Nephron (organoid): Measurements from ENCODE around the gene FOXL3.

Experiments
- H3K27ac Mint-ChIP-seq, 3 experiments: 2 replicates each; pipeline ENCODE4 v1.8.0; 2020; ENCODE audit warnings: mixed read lengths in 3 of 3, mild to moderate bottlenecking in 2 of 3, moderate library complexity in 1 of 3
- H3K27me3 Mint-ChIP-seq: 2 replicates; pipeline ENCODE4 v1.8.0; 2021; ENCODE audit warnings: low read depth, mild to moderate bottlenecking, moderate library complexity, mixed read lengths
- H3K36me3 Mint-ChIP-seq: 2 replicates; pipeline ENCODE4 v1.8.0; 2020; ENCODE audit warnings: low read depth, mixed read lengths
- H3K4me1 Mint-ChIP-seq: 2 replicates; pipeline ENCODE4 v1.8.0; 2020; ENCODE audit warnings: mixed read lengths
- H3K4me3 Mint-ChIP-seq, 3 experiments: 2 replicates each; pipeline ENCODE4 v1.8.0; 2020; ENCODE audit warnings: mild to moderate bottlenecking in 3 of 3, mixed read lengths in 3 of 3, moderate library complexity in 2 of 3
- H3K9me3 Mint-ChIP-seq: 2 replicates; pipeline ENCODE4 v1.8.0; 2020; ENCODE audit warnings: mixed read lengths
- CTCF ChIP-seq, 3 experiments: fragments of 200-600 bp; sonication (generic); IDR thresholded peaks; one replicate each; pipeline ENCODE4 v1.5.0; 2021; ENCODE audit warnings: antibody characterized with exemption in 3 of 3; ENCODE audit not compliant: unreplicated experiment in 3 of 3

Gene FOXL3

GRCh38 chr7:324011-324410 is 34.0 kb downstream of the FOXL3 start:
- Mint-ChIP-seq H3K27me3 (peaks cover 43% of the 10 kb centered on the region), H3K27ac (no peak overlapping the region), H3K9me3 (peaks cover under 1% of the 10 kb centered on the region), H3K4me1 (peaks cover 33% of the 10 kb centered on the region), H3K36me3 (no peaks in the 10 kb centered on the region), H3K4me3 (no peak overlapping the region)
- no peak for TF ChIP-seq CTCF (IDR thresholded peaks at IDR 0.05; ENCODE audit: unreplicated experiment in 3 of 3)

DNA sequence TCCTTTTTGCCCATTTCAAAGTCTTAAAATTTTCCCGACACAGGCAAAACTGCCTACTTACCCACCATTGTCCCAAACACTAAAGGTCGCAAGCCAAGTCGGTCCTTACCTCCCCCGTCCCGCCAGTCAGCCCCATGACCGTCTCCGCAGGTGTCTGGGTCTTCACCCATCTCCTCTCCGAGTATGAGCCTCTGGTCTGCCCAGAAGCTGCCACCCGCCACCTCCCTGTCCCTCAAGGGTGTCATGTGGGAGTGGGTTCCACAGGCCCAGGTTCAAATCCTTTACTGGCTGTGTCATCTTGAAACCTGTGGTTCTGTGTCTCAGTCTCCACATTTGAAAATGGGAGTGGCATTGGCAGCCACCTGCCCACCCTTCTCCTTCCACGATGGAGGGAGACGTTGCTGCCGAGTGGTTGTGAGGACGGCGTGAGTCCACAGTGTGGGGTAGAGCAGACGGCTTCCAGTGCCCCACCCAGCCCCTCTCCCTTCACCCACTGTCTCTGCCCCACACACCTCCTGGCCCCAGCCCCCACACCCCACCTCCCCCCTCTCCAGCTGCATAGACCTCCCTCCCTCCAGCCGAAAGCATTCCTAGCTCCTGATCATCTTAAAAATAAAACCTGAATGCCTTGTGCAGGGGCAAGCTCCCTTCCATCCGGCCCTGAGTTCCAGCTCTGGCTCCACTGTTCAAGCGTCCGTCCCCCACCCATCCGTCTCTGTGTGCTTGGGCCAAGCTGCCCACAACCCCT is 35.3 kb downstream of the FOXL3 start:
- Mint-ChIP-seq H3K27ac (no peak overlapping the region), H3K9me3 (no peaks in the 10 kb centered on the region), H3K36me3 (no peaks in the 10 kb centered on the region), H3K4me3 (no peak overlapping the region), H3K4me1 (peaks cover 28% of the 10 kb centered on the region), H3K27me3 (peaks cover 44% of the 10 kb centered on the region)
- TF ChIP-seq CTCF (IDR thresholded peaks at IDR 0.05; ENCODE audit: unreplicated experiment in 3 of 3) = no peak

DNA sequence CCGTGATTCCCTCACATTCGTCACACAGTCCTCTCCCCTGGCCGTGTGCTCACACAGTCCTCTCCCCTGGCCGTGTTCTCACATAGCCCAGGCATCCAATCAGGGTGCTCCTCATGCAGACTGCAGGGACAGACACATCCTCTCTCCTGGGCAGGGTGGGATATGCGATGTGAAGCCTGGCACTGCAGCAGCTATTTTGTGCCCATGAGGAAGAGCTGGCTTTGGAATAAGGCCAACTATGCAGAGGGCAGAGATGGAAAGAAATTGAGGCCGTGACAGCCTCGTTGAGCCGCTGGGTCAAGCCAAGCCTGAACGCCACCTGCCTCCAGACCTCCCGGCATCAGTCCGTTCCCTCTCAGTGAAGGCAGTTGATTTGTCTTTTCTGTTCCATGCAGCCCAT is 35.8 kb downstream of the FOXL3 start:
- Mint-ChIP-seq H3K27me3 (peaks cover 41% of the 10 kb centered on the region), H3K27ac (peak overlapping the region in 1 of 3 experiments; percentile 85), H3K9me3 (no peaks in the 10 kb centered on the region), H3K4me1 (peaks cover 32% of the 10 kb centered on the region), H3K4me3 (no peak overlapping the region), H3K36me3 (no peaks in the 10 kb centered on the region)
- TF ChIP-seq CTCF (IDR thresholded peaks at IDR 0.05; ENCODE audit: unreplicated experiment in 3 of 3) = no peak

- Mint-ChIP-seq H3K4me1 (peaks cover 30% of the 10 kb centered on the region), H3K36me3 (no peaks in the 10 kb centered on the region), H3K27ac (peak overlapping the region; percentile 79 to 92 (median 85)), H3K9me3 (no peaks in the 10 kb centered on the region), H3K27me3 (peaks cover 41% of the 10 kb centered on the region), H3K4me3 (no peak overlapping the region)
- TF ChIP-seq CTCF (IDR thresholded peaks at IDR 0.05; ENCODE audit: unreplicated experiment in 3 of 3) = no peak
Observed at GRCh38 chr7:326273-326672, 36.3 kb downstream of the FOXL3 start.

GRCh38 chr7:326809-327232 is 36.9 kb downstream of the FOXL3 start:
- peaks cover 25% of the 10 kb centered on the region for H3K4me1 Mint-ChIP-seq
- peaks cover 39% of the 10 kb centered on the region for H3K27me3 Mint-ChIP-seq
- H3K4me3 Mint-ChIP-seq = peak overlapping the region in 1 of 3 experiments; percentile 7
- no peak for TF ChIP-seq CTCF (IDR thresholded peaks at IDR 0.05; ENCODE audit: unreplicated experiment in 3 of 3)
- peak overlapping the region; percentile 79 to 92 (median 85) for H3K27ac Mint-ChIP-seq
- H3K36me3 Mint-ChIP-seq = no peaks in the 10 kb centered on the region
- H3K9me3 Mint-ChIP-seq = no peaks in the 10 kb centered on the region
